NCI-H2081 (cell line): ENCODE data around the gene ITGAE.
A peak's percentile ranks its signal among the peaks of the same experiment; 100 is the strongest.

Experiments used
- DNase-seq, 2 experiments: peaks; one replicate each; lab custom pipeline; 2025; lab: John Stamatoyannopoulos, UW

The ITGAE gene

DNA sequence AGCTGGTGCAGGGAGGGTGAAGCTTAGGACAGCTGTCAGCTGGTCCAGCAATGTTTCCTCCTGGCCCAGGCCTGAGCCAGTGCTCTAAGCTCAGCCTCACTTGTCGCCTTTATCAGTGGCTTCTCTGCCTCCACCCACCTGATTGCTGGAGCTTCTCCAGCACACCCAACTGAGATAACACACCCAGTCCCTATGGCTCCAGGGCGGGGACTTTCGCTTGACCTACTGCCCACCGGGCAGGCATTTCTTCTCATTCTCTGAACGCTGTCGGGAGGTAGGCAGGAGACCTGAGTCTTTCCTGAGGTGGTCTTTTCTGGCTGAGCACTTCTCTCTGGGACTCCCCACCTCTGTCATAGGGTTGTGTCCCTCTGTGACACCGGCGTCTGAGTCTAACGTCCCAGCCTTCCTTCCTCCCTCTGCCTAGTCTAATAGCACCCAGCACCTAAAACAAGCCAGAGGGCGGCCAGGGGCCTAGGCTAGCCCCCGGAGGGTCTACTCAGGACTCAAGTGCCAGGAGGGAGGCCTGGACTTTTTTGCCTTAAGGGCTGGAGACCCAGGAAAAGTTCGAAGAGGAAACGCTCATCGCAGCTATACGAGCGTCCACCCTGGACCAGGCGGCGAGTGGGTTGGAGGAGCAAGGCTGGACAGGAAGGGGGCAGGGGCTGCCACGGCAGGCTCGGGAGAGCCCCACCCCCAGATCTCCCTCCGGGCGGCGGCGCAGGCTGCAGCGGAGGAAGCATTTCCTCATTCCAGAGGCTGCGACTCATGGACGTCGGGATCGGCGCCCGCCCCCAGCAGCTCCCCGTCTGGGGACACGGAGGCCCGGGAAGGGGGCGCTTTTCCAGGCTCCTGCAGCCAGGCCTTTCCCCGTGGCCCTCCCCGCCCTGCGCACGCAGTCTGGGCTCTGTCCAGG, 133.4 kb downstream of the ITGAE start:
- DNase-seq = peak; percentile 38 to 50

DNA sequence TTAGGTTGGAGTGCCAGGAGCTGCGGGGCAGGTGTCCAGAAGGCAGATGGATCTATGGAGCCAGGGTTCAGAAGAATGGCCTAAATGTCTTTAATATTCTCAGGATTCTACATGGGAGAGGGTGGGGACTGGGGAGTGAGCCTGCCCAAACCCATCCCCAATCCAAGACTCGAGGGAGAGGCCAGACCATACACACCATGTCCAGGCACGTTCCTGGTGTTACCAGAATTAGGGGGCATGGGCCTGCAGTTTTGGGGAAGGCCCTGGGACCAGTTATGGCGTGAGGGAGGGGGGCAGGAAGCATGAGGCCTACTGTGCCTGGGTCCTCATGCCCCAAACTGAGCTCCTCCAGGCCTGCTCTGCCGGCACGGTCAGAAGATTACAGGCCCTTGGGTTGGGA, 134.5 kb downstream of the ITGAE start:
- DNase-seq = no peak

DNA sequence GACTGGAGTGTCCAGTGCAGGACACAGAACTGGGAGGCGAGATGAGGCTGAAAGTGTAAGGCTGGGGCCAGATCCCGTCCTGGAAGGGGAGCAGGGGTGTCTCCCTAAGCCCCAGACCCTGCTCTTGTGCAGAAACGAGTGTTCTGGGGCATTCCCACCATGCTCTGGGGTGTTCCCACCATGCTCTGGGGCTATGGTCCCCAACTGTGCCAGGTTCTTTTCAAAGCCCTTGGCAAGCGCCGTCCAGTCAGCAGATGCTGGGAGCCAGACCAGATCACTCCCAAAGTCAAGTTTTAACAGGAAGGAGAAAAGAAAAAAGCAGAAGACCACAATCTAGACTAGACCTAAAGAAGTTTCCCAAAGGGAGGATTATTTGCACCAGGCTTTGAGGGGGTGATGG, 135.2 kb downstream of the ITGAE start:
- DNase-seq = no peak
